GM12878 (cell line): Measurements from ENCODE around the gene HOXB3.

Source experiments
- CBX3 ChIP-seq: fragments of 200-600 bp; sonication (generic); IDR thresholded peaks from 2 replicates; pipeline ENCODE4 v1.6.1; 2016; ENCODE audit warnings: low read depth, borderline replicate concordance
- EZH2 ChIP-seq: IDR thresholded peaks from 2 replicates; pipeline ENCODE4 v1.6.1; 2012; ENCODE audit warnings: low read depth, mild to moderate bottlenecking, control low read depth, inconsistent platforms, low read length, borderline replicate concordance; ENCODE audit not compliant: control insufficient read depth
- MXI1 ChIP-seq: fragments of 150-350 bp; IDR thresholded peaks from 2 replicates; pipeline ENCODE4 v1.6.1; 2011; ENCODE audit warnings: low read depth, mild to moderate bottlenecking, inconsistent platforms, low read length, improper control_type of control experiment
- POLR2A ChIP-seq: IDR thresholded peaks from 2 replicates; pipeline ENCODE4 v1.6.1; 2011; ENCODE audit warnings: low read depth, mild to moderate bottlenecking, low read length
- POU2F2 ChIP-seq: IDR thresholded peaks from 3 replicates; pipeline ENCODE4 v1.6.1; 2011; ENCODE audit warnings: low read depth, mild to moderate bottlenecking, low read length, borderline replicate concordance
- RB1 ChIP-seq: fragments of 450-650 bp; formaldehyde crosslinking; IDR thresholded peaks from 2 replicates; pipeline ENCODE4 v1.6.1; 2017; ENCODE audit warnings: mild to moderate bottlenecking, borderline replicate concordance
- RBBP5 ChIP-seq: fragments of 200-600 bp; sonication (generic); conservative IDR thresholded peaks from 2 replicates; pipeline ENCODE4 v1.6.1; 2016
- RFX5 ChIP-seq: IDR thresholded peaks from 2 replicates; pipeline ENCODE4 v1.6.1; 2011; ENCODE audit warnings: low read depth, low read length, improper control_type of control experiment
- SMARCA5 ChIP-seq: fragments of 450-650 bp; IDR thresholded peaks from 2 replicates; pipeline ENCODE4 v1.6.1; 2017; ENCODE audit warnings: mild to moderate bottlenecking
- SP1 ChIP-seq: IDR thresholded peaks from one replicate; pipeline ENCODE4 v1.6.1; 2011; ENCODE audit warnings: low read depth, low read length
- SPI1 ChIP-seq: IDR thresholded peaks from 2 replicates; pipeline ENCODE4 v1.6.1; 2011; ENCODE audit warnings: low read depth, mild to moderate bottlenecking, low read length, moderate library complexity, borderline replicate concordance; ENCODE audit not compliant: insufficient read depth
- SREBF2 ChIP-seq: IDR thresholded peaks from 2 replicates; pipeline ENCODE4 v1.6.1; 2012; ENCODE audit warnings: mild to moderate bottlenecking, low read length
- SUZ12 ChIP-seq: fragments of 200-600 bp; sonication (generic); IDR thresholded peaks from one replicate; pipeline ENCODE4 v1.6.1; 2018; ENCODE audit warnings: antibody characterized with exemption, mild to moderate bottlenecking; ENCODE audit not compliant: unreplicated experiment
- ZNF24 ChIP-seq: fragments of 450-650 bp; IDR thresholded peaks from 2 replicates; pipeline ENCODE4 v1.6.1; 2017; ENCODE audit warnings: antibody characterized with exemption, mild to moderate bottlenecking

- TF ChIP-seq CBX3: no peak
- no peak for TF ChIP-seq ZNF24
- TF ChIP-seq RFX5: no peak
- no peak for TF ChIP-seq SPI1
- TF ChIP-seq RB1: no peak
- TF ChIP-seq SP1: no peak
- no peak for TF ChIP-seq SMARCA5
- no peak for TF ChIP-seq SUZ12
- no peak for TF ChIP-seq POLR2A
- TF ChIP-seq RBBP5: no peak
- no peak for TF ChIP-seq POU2F2
- no peak for TF ChIP-seq EZH2
- TF ChIP-seq MXI1: no peak
- TF ChIP-seq SREBF2: no peak
Observed at GRCh38 chr17:48616717-48617470, 26.9 kb upstream of the HOXB3 start.
